PFSK-1 (cell line): ENCODE data around the gene DDO.

Experiments used
- POLR2AphosphoS5 ChIP-seq: IDR thresholded peaks from 2 replicates; pipeline ENCODE4 v1.6.1; 2012; ENCODE audit warnings: low read depth, mild to moderate bottlenecking, control low read depth, low read length, moderate library complexity
- TAF1 ChIP-seq: IDR thresholded peaks from 2 replicates; pipeline ENCODE4 v1.6.1; 2012; ENCODE audit warnings: low read length, control low read depth, borderline replicate concordance; ENCODE audit not compliant: insufficient read depth
- TF ChIP-seq, protein P1 (sequence below), 2 experiments: IDR thresholded peaks; 2 replicates each; pipeline versions ENCODE4 v1.6.1 to v1.8.0; 2011 to 2012; ENCODE audit warnings: low read depth in 2 of 2, low read length in 2 of 2, control low read depth in 1 of 2, inconsistent platforms in 1 of 2, mild to moderate bottlenecking in 1 of 2, moderate library complexity in 1 of 2; ENCODE audit not compliant: insufficient read depth in 1 of 2

DNA sequence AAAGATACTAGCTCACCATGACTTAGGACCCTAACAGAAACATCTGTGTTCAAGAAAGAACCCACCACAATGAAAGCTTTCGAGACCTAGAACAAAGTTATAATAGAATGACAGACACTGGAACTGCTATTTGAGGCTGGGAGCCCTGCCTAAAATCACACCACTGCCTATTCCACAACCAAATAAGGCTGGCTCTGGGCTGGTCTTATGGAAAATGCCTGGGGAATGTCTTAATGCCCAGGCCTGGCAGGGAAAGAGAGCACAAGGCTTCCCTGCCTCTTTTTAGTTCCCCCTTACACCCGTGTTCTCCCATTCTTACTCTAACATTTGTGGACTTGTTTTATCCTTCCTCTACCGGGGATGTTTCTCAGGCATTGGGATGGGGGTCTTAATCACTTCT, 51.6 kb downstream of the DDO start:
- TF ChIP-seq, protein P1, sequence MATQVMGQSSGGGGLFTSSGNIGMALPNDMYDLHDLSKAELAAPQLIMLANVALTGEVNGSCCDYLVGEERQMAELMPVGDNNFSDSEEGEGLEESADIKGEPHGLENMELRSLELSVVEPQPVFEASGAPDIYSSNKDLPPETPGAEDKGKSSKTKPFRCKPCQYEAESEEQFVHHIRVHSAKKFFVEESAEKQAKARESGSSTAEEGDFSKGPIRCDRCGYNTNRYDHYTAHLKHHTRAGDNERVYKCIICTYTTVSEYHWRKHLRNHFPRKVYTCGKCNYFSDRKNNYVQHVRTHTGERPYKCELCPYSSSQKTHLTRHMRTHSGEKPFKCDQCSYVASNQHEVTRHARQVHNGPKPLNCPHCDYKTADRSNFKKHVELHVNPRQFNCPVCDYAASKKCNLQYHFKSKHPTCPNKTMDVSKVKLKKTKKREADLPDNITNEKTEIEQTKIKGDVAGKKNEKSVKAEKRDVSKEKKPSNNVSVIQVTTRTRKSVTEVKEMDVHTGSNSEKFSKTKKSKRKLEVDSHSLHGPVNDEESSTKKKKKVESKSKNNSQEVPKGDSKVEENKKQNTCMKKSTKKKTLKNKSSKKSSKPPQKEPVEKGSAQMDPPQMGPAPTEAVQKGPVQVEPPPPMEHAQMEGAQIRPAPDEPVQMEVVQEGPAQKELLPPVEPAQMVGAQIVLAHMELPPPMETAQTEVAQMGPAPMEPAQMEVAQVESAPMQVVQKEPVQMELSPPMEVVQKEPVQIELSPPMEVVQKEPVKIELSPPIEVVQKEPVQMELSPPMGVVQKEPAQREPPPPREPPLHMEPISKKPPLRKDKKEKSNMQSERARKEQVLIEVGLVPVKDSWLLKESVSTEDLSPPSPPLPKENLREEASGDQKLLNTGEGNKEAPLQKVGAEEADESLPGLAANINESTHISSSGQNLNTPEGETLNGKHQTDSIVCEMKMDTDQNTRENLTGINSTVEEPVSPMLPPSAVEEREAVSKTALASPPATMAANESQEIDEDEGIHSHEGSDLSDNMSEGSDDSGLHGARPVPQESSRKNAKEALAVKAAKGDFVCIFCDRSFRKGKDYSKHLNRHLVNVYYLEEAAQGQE (IDR thresholded peaks at IDR 0.05; ENCODE audit: insufficient read depth in 1 of 2, low read depth in 2 of 2, low read length in 2 of 2): no peak
- TF ChIP-seq POLR2AphosphoS5: no peak
- no peak for TF ChIP-seq TAF1
